GM18520 (cell line): ENCODE results near the gene SLC38A6.
A peak's percentile ranks its signal among the peaks of the same experiment; 100 is the strongest.

ENCODE experiments used
- ATAC-seq: cut with Tn5 transposase; IDR thresholded peaks from one replicate; pipeline ENCODE4 v1.9.1; 2021; ENCODE audit not compliant: unreplicated experiment

Gene SLC38A6

DNA sequence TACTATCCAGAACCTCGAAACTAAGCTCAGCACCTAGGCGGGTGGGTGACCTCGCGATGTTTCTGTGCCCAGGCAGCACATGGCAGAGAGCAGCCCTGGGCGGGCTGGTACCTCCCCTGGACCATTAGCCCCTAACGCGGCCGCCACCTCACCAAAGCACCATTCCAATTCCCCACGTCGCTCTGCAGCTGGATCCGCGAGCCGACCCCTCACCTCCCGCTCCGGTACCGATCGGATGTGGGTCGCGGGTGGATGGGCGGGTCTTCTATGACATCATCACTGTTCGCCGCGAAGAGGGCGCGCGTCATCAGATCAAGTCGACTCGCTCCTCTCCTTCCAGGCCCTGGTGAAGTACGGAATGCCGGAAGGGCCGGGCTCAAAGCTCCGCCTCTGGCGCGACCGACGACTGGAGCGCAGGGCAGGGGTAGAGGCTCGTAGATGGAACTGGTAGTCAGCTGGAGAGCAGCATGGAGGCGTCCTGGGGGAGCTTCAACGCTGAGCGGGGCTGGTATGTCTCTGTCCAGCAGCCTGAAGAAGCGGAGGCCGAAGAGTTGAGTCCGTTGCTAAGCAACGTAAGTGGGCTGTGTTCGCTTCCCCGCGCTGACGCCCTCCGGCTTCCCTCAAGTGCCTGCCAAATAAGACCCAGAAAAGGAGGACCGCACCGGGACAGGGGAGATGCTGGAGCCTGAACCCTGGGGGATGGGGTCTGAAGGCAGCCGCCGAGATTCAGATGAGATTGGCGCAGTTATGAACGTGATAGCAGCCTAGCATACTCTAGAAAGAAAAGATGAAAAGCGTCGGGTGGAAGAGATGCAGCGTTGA lies at the start of gene SLC38A6, which contains the start of gene TRMT5:
TSS of gene SLC38A6 (plus strand) at position 435 of the 822 bp plus-strand sequence. CDS start at position 468, 33 bp downstream.
TSS of gene TRMT5 (minus strand) at position 269 of the 822 bp plus-strand sequence. CDS start at position 163, 106 bp downstream.
- peak; percentile 76 for ATAC-seq

DNA sequence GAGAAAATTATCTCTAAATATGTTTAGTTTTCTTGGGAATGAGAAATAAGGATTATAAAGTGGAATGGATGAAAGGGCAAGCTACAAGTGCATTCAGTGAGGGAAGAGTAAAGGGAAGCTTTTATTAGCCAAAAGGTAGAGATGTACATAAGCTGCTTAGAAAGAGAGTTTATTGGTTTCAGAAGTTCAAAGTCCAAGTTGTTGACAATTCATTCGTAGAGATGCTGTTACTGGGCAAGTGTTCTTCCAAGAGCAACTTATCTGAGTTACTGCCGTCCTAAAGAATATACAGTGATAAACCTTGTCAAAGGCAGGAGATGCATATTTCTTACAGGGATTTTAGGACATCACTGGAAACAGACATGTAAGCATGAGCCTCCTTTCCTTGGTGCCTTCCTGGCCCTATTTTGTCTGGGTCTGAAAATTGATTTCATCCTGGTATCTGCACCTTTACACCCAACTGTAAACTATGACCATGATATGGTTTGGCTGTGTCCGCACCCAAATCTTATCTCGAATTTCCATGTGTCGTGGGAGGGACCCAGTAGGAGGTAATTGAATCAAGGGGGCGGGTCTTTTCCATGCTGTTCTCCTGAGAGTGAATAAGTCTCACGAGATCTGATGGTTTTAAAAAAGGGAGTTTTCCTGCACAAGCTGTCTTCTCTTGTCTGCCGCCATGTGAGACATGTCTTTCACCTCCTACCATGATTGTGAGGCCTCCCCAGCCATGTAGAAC lies 47.0 kb upstream of the SLC38A6 start:
- ATAC-seq = no peak

DNA sequence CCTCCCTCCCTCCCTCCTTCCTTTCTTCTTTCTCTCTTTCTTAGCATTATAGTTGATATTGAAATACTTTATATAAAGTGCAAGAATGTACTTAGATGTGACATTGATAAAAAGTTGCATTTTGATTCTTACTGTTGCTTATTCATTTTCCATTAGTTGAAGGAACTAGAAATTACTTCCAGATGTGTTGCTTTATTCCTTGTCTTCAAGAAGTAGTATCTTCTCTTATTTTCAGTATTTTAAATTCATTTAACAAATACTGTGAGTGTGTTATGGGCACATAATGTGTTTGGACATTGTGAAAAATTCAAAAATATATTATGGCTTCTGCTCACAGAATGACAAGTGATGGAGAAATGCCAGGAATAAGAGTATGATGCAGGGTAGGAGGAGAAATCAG lies 45.7 kb upstream of the SLC38A6 start:
- no peak for ATAC-seq

DNA sequence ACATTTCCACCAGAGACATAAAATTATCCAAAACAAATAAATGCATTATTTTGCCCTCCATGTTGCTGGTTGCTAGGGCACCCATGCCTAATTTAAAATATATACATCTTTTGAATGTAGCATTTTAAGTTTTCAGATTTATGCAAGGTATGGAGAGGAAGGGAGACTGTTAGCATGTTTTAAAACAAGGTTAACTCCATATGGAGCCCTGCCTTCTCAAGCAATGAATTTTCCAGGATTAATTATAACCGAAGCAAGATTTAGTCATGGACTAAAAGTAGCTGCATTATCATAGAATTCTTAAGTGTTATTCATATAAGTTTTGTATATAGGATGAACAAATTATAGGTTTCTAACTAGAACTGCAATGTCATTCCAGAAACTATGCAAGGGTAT lies 37.4 kb upstream of the SLC38A6 start:
- ATAC-seq = no peak

GRCh38 chr14:60944204-60944603 lies 36.8 kb upstream of the SLC38A6 start:
- ATAC-seq = no peak

GRCh38 chr14:60945984-60946383 lies 35.1 kb upstream of the SLC38A6 start:
- no peak for ATAC-seq

- no peak for ATAC-seq
Observed at GRCh38 chr14:60946773-60947172, 34.3 kb upstream of the SLC38A6 start.

- ATAC-seq = no peak
Observed at GRCh38 chr14:60951776-60952435, 29.1 kb upstream of the SLC38A6 start.

DNA sequence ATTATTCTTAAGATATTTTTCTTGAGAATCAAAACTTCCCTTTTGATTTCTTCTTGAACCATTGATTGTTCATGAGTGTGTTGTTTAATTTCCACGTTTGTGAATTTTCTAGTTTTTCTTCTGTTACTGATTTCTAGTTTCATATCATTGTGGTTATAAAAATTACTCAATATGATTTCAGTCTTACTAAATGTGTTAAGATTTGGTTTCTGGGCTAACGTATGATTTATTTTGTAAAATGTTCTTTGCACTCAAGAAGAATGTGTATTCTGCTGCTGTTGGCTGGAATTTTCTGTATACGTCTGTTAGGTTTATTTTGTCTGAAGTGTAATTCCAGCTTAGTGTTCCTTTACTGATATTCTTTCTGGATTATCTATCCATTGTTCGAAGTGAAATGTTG lies 24.8 kb upstream of the SLC38A6 start:
- no peak for ATAC-seq

DNA sequence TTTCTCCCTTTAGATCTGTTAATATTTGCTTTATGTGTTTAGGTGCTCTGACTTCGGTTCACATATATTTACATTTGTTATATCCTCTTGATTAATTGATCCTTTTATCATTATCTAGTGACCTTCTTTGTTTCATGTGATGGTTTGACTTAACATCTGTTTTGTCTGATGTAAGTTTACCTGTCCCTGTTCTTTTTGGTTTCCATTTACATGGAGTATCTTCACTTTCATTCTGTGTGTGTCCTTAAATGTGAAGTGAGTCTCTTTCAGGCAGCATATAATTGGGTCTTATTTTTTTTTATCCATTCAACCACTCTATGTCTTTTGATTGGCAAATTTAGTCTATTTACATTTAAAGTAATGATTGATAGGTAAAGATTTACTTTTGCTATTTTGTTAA lies 24.4 kb upstream of the SLC38A6 start:
- ATAC-seq = no peak

DNA sequence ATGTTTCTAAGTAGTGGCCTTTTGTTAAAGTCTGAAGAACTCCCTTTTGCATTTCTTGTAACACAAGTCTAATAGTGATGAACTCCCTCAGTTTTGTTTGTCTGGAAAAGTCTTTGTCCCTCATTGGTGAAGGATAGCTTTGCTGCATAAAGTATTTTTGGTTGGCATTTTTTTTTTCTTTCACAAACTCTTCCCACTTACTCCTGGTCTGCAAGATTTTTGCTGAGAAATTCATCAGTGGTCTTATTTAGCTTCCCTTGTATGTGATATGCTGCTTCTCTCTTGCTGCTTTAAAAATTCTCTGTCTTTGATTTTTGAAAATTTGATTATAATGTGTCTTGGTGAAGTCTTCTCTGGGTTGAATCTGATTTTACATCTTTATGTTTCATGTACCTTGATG lies 22.9 kb upstream of the SLC38A6 start:
- ATAC-seq = no peak

- ATAC-seq = no peak
Observed at GRCh38 chr14:60963761-60964160, 17.3 kb upstream of the SLC38A6 start.

- ATAC-seq = no peak
Observed at GRCh38 chr14:60964904-60965303, 16.1 kb upstream of the SLC38A6 start.

DNA sequence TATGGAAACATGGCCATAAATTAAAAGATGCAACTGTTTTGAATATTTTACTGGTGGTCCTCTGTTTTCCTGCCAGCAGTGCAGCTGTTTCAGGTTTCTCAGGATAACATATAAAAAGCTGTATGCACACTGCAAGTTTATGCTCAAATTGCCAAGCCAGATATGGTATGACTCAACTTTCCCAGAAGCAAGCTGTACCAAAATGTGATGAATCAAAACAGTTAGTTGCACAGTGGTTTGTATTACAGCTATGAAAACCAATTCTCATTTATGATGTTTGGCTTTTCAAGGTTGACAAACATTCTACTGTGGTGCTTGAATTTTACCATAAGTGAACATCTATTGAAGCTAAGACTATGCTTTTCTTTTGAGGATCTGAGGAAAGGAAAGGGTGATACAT lies 15.6 kb upstream of the SLC38A6 start:
- no peak for ATAC-seq

DNA sequence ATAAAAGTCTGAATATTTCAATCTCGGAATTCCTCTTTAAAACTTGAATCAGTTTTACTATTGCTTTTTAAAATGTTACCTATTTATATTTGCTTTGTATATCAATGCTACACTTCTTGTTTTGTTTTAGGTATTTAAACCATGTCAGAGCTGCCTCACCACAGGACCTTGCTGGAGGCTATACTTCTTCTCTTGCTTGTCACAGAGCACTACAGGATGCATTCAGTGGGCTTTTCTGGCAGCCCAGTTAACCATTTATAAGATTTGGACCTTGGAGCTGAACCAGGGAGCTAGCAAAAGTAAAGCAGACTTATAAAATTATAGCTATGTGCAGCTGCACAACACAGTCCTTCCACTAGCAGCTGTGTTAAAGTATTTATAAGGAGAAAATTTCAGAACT lies 12.9 kb upstream of the SLC38A6 start:
- no peak for ATAC-seq

DNA sequence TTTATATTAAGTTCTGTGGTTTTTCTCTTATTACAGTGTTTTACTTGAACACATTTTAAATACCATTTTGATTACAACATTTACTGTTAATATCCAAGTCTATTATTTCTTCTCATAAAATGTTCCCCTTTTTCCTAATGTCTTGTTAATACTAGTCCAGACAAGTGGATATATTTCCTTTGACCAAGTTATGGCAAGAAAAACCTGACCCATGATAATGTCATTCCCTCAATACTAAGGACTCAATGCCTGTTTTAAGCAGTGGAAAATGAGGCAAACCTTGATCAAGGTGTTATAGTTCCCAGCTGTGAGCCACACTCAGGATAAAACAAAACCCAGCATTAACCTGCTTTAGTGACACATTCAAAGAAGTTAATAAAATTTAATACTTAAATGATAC lies 12.4 kb upstream of the SLC38A6 start:
- ATAC-seq = no peak

DNA sequence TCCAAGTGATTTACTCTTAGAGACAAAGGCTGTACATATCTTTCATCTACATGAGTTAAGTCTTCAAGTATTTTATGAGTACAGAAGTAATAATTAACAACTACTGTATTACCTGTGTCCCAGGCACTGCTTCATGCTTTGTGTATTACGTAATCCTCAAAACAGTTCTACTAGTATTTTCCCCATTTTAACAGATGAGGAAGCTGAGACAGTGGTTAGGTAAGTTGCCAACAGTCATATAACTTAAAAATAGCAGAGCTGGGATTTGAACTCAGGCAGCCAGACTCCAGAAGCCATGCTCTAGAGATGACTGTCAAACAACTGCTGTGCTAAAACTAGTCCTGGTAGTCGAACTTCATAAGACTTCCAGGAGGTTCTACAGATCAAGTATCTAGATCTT lies 10.9 kb upstream of the SLC38A6 start:
- no peak for ATAC-seq

DNA sequence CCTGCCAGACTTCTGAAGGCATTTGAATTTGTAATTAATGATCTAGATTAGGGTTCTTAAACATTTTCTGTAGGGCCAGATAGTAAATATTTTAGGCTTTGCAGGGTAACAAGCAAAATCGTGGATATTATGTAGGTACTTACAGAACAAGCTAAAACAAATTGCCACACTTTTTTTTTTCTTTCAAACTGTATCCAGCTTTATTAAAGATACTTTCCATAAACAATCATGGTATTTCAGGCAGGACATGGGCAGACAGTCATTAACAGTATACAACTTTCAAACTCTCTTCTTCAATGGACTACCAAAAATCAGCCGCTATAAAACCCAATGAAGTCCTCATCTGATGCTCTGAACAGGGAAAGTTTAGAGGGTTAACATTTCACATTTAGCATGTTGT lies 9.8 kb upstream of the SLC38A6 start:
- ATAC-seq = no peak

- ATAC-seq = no peak
Observed at GRCh38 chr14:60972295-60972694, 8.8 kb upstream of the SLC38A6 start.

DNA sequence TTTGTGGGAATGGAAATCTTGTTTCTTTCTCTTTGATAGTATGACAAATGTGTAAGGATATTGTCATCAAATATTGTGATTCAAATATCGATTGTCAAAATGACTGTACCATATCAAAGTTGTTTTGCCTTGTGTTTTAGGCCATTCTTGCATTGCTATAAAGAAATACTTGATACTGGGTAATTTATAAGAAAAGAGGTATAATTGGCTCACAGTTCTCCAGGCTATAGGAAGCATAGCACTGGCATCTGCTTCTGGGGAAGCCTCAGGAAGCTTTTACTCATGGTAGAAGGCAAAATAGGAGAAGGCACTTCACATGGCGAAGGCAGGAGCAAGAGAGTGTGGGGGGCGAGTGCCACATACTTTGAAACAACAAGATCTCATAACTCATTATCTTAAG lies 8.0 kb upstream of the SLC38A6 start:
- ATAC-seq = no peak

- ATAC-seq = no peak
Observed at GRCh38 chr14:60974090-60974651, 6.9 kb upstream of the SLC38A6 start.
